Subcutaneous adipose tissue (tissue), 4 donors: ENCODE data around the gene HGFAC. TPM values are rescaled to one million over a fixed set of nuclear protein-coding genes. Genes with fewer than 3 reads are reported as not detected.

Experiments
- total RNA-seq, 4 donors: library from RNA; depleted of rRNA; stranded (reverse); fragments of >200 nt; gene quantifications; one replicate each; pipeline ENCODE4 v1.1.0, GENCODE V29; 2016
- TF ChIP-seq, protein P1 (sequence below): fragments of 450-650 bp; IDR thresholded peaks from one replicate; pipeline ENCODE4 v1.5.1; 2016; ENCODE audit warnings: low read depth, mild to moderate bottlenecking, control low read depth, antibody characterized with exemption, moderate library complexity

The HGFAC gene
- total RNA-seq, 4 donors from 2014 or later: not detected

GRCh38 chr4:3445111-3445820 lies 3.5 kb downstream of the HGFAC start:
- TF ChIP-seq, protein P1, sequence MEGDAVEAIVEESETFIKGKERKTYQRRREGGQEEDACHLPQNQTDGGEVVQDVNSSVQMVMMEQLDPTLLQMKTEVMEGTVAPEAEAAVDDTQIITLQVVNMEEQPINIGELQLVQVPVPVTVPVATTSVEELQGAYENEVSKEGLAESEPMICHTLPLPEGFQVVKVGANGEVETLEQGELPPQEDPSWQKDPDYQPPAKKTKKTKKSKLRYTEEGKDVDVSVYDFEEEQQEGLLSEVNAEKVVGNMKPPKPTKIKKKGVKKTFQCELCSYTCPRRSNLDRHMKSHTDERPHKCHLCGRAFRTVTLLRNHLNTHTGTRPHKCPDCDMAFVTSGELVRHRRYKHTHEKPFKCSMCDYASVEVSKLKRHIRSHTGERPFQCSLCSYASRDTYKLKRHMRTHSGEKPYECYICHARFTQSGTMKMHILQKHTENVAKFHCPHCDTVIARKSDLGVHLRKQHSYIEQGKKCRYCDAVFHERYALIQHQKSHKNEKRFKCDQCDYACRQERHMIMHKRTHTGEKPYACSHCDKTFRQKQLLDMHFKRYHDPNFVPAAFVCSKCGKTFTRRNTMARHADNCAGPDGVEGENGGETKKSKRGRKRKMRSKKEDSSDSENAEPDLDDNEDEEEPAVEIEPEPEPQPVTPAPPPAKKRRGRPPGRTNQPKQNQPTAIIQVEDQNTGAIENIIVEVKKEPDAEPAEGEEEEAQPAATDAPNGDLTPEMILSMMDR: no peak

DNA sequence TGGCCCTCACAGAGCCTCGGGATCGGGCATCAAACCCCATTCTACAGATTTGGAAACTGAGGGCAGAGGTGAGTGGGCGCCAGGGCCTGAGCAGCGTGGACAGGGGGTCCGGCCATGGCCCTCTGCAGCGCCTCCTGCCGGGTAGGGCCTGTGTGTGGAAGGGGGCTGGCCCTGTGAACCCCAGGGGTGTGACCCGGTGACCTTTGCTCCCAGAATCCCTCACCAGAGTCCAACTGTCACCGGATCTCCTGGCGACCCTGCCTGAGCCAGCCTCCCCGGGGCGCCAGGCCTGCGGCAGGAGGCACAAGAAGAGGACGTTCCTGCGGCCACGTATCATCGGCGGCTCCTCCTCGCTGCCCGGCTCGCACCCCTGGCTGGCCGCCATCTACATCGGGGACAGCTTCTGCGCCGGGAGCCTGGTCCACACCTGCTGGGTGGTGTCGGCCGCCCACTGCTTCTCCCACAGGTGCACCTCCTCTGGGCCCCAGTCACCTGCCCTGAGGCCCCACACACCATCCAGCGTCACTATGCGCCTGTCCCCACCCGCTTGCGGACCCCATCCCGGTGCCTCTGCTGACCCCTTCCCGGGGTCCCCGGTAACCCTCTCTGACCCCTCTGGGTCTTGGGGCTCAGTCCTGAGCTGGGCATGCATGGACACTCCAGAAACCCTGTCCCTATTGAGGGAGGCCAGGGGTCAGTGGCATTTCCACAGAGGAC lies 4.2 kb downstream of the HGFAC start:
- TF ChIP-seq, protein P1: no peak

- TF ChIP-seq, protein P1: no peak
Measured at GRCh38 chr4:3446631-3447320, 5.0 kb downstream of the HGFAC start.

DNA sequence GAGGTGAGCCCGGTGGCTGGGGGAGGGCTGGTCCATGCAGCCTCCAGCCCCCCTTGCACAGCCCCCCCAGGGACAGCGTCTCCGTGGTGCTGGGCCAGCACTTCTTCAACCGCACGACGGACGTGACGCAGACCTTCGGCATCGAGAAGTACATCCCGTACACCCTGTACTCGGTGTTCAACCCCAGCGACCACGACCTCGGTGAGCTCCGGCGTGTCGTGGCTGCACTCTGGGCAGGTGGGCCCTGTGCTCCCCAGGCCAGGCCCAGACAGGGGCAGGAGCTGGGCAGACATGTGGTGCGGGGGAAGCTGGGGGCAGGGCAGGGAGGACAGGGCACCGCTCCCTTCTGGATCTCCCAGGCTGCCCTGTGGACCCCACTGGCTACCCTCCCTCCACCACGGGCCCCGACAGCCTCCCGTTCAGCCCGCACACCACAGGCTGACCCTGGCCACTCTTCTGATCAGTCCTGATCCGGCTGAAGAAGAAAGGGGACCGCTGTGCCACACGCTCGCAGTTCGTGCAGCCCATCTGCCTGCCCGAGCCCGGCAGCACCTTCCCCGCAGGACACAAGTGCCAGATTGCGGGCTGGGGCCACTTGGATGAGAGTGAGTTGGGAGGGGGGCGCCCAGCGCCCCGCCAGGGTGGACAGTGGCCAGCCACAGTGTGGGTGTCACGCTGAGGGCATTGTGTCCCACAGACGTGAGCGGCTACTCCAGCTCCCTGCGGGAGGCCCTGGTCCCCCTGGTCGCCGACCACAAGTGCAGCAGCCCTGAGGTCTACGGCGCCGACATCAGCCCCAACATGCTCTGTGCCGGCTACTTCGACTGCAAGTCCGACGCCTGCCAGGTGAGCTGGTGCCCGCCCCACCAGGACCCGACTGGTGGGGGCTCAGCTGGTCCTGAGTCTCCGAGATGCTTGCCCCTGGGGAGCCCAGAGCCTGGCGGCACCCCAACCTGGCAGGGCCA lies 5.9 kb downstream of the HGFAC start:
- TF ChIP-seq, protein P1: no peak

GRCh38 chr4:3449047-3449573 lies 7.3 kb downstream of the HGFAC start:
- TF ChIP-seq, protein P1: no peak

DNA sequence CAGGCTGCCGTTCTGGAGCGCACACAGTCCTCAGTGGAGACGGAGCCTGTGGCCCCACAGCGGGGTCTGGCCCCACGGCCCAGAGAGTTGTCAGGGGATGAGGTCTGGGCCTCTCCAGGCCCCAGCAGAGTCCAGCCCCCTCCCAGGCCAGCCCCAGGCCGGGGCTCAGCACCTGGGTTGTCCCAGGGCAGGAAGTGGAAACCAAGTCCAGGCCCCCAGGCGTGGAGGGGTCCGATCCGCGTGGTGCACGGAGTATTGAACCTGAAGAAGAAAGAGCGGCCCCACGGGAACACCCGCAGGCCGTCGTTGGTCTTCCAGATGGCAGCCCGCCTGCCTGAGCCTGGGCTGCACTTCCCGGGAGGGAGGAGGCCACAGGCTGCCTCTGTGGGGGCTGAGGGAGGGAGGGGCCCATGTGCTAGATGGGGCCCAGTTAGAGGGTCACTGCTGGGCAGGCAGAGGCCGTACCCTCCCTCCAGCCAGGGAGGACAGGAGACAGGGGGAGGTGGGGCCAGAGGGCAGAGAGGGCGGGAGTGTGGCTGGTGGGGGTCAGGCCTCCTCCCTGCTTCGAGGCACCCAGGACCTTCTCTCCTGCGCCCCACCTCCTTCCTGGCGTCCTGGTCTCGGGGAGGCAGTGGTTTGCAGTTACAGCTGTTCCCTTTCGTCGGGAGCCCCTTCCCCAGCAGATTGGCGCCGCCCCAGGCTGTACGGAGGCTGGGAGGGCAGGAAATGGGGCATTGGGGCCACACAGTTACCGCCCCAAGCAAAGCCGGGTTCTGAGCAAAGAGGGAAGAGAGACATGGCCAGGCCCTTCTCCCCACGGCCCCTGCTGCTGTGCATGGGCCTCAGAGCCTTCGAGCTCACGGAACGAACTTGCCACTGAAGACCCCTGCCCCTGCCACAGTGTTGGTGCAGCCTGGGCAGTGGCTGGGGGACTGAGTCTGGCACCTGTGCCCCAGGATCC lies 8.1 kb downstream of the HGFAC start:
- TF ChIP-seq, protein P1: no peak
